Heart right ventricle (tissue), 16 donors: ENCODE measurements around the gene PHOSPHO2. TPM values are rescaled to one million over a fixed set of nuclear protein-coding genes. Genes with fewer than 3 reads are reported as not detected.
A peak's percentile ranks its signal among the peaks of the same experiment; 100 is the strongest.

Experiments used
- ATAC-seq, 8 donors: fragments of 200-7000 bp; cut with Tn5 transposase; one replicate each; pipeline ENCODE4 v1.9.1; 2020; ENCODE audit warnings: mild to moderate bottlenecking in 8 of 8, moderate library complexity in 8 of 8, moderate number of reproducible peaks in 1 of 8
- DNase-seq, 2 donors: peaks; one replicate each; pipeline ENCODE4 v3.0.0-alpha.2; 2020
- H3K27ac ChIP-seq, 10 donors: fragments of 200-600 bp; sonication (generic) in 2 of 10; one replicate each; pipeline versions ENCODE4 v1.5.0 to v1.8.0; 2020 to 2022; ENCODE audit warnings: mild to moderate bottlenecking in 3 of 10
- H3K27me3 ChIP-seq, 7 donors: fragments of 200-600 bp; one replicate each; pipeline ENCODE4 v1.8.0; 2021 to 2022; ENCODE audit warnings: mild to moderate bottlenecking in 2 of 7
- H3K36me3 ChIP-seq, 9 donors: fragments of 200-600 bp; sonication (generic) in 1 of 9; one replicate each; pipeline versions ENCODE4 v1.5.0 to v1.8.0; 2020 to 2022; ENCODE audit warnings: mild to moderate bottlenecking in 2 of 9
- H3K4me1 ChIP-seq, 9 donors: fragments of 200-600 bp; sonication (generic) in 1 of 9; one replicate each; pipeline versions ENCODE4 v1.5.0 to v1.8.0; 2020 to 2022; ENCODE audit warnings: mild to moderate bottlenecking in 4 of 9
- H3K4me3 ChIP-seq, 10 donors: fragments of 200-600 bp; sonication (generic) in 2 of 10; one replicate each; pipeline versions ENCODE4 v1.5.0 to v1.8.0; 2020 to 2022; ENCODE audit warnings: mild to moderate bottlenecking in 7 of 10, moderate library complexity in 2 of 10
- H3K9me3 ChIP-seq, 11 donors: fragments of 200-600 bp in 10 of 11; sonication (generic) in 2 of 11; one replicate each; pipeline versions ENCODE4 v1.5.0 to v1.8.0; 2013 to 2022; ENCODE audit warnings: mild to moderate bottlenecking in 2 of 11, control low read depth in 1 of 11, moderate library complexity in 1 of 11
- WGBS, 2 donors: extraction: QIAGEN DNeasy Blood & Tissue Kit; methylation state at CpG; one replicate each; pipeline ENCODE4 v1.1.7; 2013; ENCODE audit warnings: inconsistent platforms in 1 of 2; 5-methylcytosine and 5-hydroxymethylcytosine counted together
- intact Hi-C, 10 donors: fragments of 100-400 bp; cut with DNase I; formaldehyde crosslinking; loops; one replicate each; pipeline versions ENCODE4 v1.11.1 to v1.14.2; 2022
- polyA plus RNA-seq, 2 donors: library from polyadenylated mRNA; stranded (reverse); fragments of 200-250 nt; gene quantifications; one replicate each; pipeline ENCODE4 v1.2.3, GENCODE V29; 2013
- total RNA-seq, 10 donors: library from RNA; stranded (reverse); fragmentation: NEBNext Ultra II Directional in 3 of 10; extraction: Animal tissue kit (Norgen Biotek cat#: 25700) in 3 of 10; gene quantifications; one replicate each; pipeline versions ENCODE4 v1.2.1 to v1.2.4, GENCODE V29; 2021 to 2023
- TF ChIP-seq, protein P1 (sequence below), 9 donors: fragments of 200-600 bp; sonication (generic) in 2 of 9; IDR thresholded peaks; one replicate each; pipeline versions ENCODE4 v1.5.0 to v1.8.0; 2021 to 2022; ENCODE audit warnings: antibody characterized with exemption in 9 of 9, mild to moderate bottlenecking in 5 of 9, moderate library complexity in 1 of 9
- donor health status: Arrhythmogenic right ventricular cardiomyopathy.
- donor health status: ischemic (EF 13 %, LVEDD 7.1; RV severe dilation, severe dysfunction).
- donor health status: healthy with polysubstance abuse.
- donor health status: DM: no; HTN: yes; CAD: no.
- donor health status: DM: no; HTN: no; CAD: no.
- donor health status: ischemic (EF 25% LVEDD 6.9; RV normal size, moderate dysfunction).
- donor health status: ischemic (EF 25% LVEDD 5.7; RV mildly dilated, moderate dysfunction).
- donor health status: healthy.
- donor health status: DM: yes; HTN: yes; CAD: no.
- donor health status: Ischemic cardiomyopathy.
- donor health status: ischemic (EF 35%, LVEDD 5.7; RV mildly dilated, moderate dysfunction).
- donor health status: nonischemic (EF 11% LVEDD 7.7; RV severe dilation, severe dysfunction).
- donor health status: DM: yes; HTN: yes; CAD: no.
- donor health status: PGD.
- donor health status: ischemic (EF 29% LVEDD 5.4; RV normal size, mild dysfunction).
- donor health status: nonischemic (EF 23%, LVEDD 6.1; RV moderate dilation, normal function).

Gene PHOSPHO2
- total and polyA plus RNA-seq, 12 donors: 1.1 to 4.1 (median 2.2) TPM

DNA sequence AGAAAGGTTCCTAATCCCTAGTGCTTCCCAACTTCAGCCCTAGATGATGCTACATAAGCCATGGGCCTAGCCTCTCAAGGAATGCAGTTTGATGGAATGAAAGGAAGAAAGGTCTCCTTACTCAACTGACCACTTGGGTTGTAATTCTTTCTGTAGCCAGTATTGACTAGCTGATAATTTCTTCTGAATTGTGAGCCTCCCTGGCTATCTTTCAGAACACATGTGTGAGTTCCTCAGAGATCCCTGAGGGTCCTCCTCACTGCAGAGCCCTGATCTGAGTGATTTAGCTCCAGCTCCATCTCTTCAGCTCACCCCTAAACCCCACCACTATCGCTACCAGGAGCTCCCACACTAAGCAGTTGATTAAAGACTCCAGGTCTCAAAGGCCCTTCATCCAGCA, 31.5 kb upstream of the PHOSPHO2 start:
- no peak overlapping the region for H3K4me3 ChIP-seq
- no peaks in the 10 kb centered on the region for H3K27me3 ChIP-seq
- TF ChIP-seq, protein P1, sequence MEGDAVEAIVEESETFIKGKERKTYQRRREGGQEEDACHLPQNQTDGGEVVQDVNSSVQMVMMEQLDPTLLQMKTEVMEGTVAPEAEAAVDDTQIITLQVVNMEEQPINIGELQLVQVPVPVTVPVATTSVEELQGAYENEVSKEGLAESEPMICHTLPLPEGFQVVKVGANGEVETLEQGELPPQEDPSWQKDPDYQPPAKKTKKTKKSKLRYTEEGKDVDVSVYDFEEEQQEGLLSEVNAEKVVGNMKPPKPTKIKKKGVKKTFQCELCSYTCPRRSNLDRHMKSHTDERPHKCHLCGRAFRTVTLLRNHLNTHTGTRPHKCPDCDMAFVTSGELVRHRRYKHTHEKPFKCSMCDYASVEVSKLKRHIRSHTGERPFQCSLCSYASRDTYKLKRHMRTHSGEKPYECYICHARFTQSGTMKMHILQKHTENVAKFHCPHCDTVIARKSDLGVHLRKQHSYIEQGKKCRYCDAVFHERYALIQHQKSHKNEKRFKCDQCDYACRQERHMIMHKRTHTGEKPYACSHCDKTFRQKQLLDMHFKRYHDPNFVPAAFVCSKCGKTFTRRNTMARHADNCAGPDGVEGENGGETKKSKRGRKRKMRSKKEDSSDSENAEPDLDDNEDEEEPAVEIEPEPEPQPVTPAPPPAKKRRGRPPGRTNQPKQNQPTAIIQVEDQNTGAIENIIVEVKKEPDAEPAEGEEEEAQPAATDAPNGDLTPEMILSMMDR (IDR thresholded peaks at IDR 0.05): no peak
- no peaks in the 10 kb centered on the region for H3K9me3 ChIP-seq
- WGBS, 2 donors: 96 to 100% methylated on average over 1 of the region's 1 CpG
- intact Hi-C loops: no loop called here
- no peak for DNase-seq
- ATAC-seq: no peak
- H3K27ac ChIP-seq: no peak overlapping the region
- H3K36me3 ChIP-seq: no peaks in the 10 kb centered on the region
- peaks cover 3 to 12% (median 8%) of the 10 kb centered on the region in 9 donors for H3K4me1 ChIP-seq

GRCh38 chr2:169663247-169663646, 31.0 kb upstream of the PHOSPHO2 start:
- H3K27me3 ChIP-seq: no peaks in the 10 kb centered on the region
- no peaks in the 10 kb centered on the region for H3K36me3 ChIP-seq
- no peak overlapping the region for H3K4me3 ChIP-seq
- WGBS, 2 donors: 90 to 96% methylated on average over 3 of the region's 3 CpGs
- no peak for ATAC-seq
- no peaks in the 10 kb centered on the region for H3K9me3 ChIP-seq
- DNase-seq: no peak
- peaks cover 3 to 12% (median 8%) of the 10 kb centered on the region in 9 donors for H3K4me1 ChIP-seq
- TF ChIP-seq, protein P1 (IDR thresholded peaks at IDR 0.05): no peak
- intact Hi-C loops: no loop called here
- no peak overlapping the region for H3K27ac ChIP-seq

DNA sequence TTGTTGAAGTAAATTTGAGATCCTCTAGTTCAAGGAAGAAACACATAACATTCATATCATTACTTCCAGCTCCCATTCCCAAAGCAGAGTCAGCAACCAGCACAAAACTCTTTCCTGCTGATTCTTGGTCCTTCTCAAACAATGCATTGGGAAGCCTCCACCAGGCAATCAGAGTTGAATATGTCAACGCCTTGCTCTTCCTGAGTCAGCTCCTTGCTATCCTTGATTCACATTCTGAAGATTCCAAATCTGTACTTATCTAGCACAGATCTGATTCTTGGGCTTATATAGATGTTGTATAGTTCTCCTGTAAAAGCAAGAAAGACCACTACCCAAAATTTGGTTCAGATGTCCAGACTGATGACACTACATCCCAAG, 29.7 kb upstream of the PHOSPHO2 start:
- H3K27me3 ChIP-seq: no peaks in the 10 kb centered on the region
- H3K36me3 ChIP-seq: no peaks in the 10 kb centered on the region
- TF ChIP-seq, protein P1 (IDR thresholded peaks at IDR 0.05): no peak
- no peak for ATAC-seq
- peaks cover 3 to 12% (median 8%) of the 10 kb centered on the region in 9 donors for H3K4me1 ChIP-seq
- H3K4me3 ChIP-seq: no peak overlapping the region
- H3K27ac ChIP-seq: no peak overlapping the region
- 57 to 68% methylated on average over 1 of the region's 1 CpG for WGBS, 2 donors
- intact Hi-C loops: no loop called here
- H3K9me3 ChIP-seq: no peaks in the 10 kb centered on the region
- DNase-seq: no peak

- no peaks in the 10 kb centered on the region for H3K27me3 ChIP-seq
- H3K4me1 ChIP-seq: peaks cover 3 to 12% (median 8%) of the 10 kb centered on the region in 9 donors
- DNase-seq: no peak
- no peaks in the 10 kb centered on the region for H3K9me3 ChIP-seq
- H3K36me3 ChIP-seq: no peaks in the 10 kb centered on the region
- WGBS, 2 donors: 57 to 63% methylated on average over 1 of the region's 1 CpG
- intact Hi-C loops: no loop called here
- TF ChIP-seq, protein P1 (IDR thresholded peaks at IDR 0.05): no peak
- ATAC-seq: peak in 5 of 8 donors; percentile 17 to 55 (median 47)
- H3K27ac ChIP-seq: no peak overlapping the region
- H3K4me3 ChIP-seq: no peak overlapping the region
These were observed 29.0 kb upstream of the PHOSPHO2 start for GRCh38 chr2:169664978-169665930.
